Activated CD8-positive, alpha-beta memory T cell treated with anti-CD3 and anti-CD28 coated beads, Interleukin-2, amount 50 U/mL, for 1 hour (primary cell): Measurements from ENCODE around the gene EPHA3.

Source experiments
- DNase-seq: peaks from one replicate; pipeline ENCODE4 v3.0.0-alpha.2; 2020; ENCODE audit errors: extremely low read depth

Gene EPHA3

DNA sequence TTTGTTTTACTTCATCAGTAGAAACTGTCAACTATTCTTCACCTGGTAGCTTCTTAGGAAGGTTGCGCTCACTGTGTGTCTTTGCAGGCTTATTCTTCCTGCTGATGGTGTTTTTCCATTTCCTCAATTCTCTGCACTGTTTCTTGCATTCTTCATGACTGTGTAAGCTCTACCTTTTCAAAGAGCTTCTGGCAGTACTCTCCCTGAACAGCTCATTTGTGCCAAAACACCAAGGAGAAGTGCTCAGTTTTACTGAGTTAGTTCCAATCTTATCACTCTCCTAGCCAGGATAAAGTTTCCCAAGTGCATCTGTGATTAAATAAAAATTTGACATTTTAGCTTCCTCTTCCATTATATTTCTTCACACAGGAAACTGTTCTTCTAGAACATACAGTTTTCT, 339.8 kb downstream of the EPHA3 start:
- DNase-seq: no peak

DNA sequence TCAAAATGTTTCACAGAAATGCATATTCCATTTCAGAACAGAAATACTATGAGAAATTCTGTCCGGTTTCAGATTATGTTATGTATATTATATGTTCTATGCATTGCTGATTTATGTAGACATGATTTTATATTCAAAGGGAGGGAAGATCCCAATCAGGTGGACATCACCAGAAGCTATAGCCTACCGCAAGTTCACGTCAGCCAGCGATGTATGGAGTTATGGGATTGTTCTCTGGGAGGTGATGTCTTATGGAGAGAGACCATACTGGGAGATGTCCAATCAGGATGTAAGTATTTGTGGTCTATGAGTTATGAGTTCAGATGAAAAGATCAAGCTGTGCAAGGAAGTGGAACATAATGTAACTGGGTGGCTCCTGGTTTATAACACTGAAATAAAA, 341.7 kb downstream of the EPHA3 start:
- DNase-seq: no peak

DNA sequence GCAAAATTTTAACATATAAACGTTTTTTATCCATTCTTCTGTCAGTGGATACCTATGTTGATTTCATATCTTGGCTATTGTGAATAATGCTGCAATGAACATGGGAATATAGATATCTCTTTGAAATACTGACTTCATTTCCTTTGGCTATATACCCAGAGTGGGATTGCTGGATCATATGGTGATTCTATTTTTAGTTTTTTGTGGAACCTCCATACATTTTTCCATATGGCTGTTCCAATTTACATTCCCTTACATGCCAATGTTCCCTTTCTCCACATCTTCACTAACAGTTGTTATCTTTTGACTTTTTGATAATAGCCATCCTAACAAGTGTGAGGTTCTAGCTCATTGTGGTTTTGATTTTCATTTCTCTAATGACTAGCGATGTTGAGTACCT, 344.6 kb downstream of the EPHA3 start:
- DNase-seq: no peak

DNA sequence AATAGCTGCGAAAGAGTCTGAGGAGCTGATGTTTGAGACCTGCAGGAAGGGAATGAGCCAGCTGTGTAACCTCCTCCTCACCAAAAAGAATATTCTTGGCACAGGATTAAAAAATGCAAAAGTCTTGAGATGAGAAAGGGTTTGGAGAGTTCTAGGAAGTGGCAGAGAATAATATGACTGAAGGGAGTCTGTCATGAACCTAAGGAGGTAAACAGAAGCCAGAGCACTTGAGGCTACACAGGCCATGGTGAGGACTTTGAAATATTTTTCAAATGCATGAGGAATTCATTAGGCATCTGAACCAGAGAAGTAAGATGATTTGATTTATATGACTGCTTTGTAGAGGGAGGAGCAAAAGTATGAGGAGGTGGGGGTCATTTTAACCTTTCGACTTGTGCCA, 347.8 kb downstream of the EPHA3 start:
- DNase-seq: no peak

DNA sequence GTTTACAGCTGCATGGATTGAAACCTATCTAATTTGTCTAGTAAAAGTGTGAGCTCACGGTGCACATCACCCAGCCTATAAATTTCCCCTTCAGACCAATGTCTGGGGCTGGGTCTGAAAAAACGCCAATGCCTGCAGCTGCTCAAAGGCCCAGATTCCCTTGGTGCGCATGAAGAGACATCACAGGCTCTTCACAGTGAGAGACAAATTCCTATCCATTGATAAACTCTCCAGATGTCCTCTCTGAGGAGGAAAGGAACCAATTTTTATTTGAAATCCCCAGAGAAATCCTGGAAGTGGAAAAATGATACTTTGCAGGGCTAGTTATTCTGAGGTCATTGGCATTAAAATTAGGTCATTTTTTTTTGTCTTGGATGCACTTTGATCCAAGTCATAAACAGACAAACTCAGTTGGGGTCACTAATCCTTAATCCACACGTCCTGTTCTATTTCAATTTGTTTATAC, 360.5 kb downstream of the EPHA3 start:
- DNase-seq: no peak

DNA sequence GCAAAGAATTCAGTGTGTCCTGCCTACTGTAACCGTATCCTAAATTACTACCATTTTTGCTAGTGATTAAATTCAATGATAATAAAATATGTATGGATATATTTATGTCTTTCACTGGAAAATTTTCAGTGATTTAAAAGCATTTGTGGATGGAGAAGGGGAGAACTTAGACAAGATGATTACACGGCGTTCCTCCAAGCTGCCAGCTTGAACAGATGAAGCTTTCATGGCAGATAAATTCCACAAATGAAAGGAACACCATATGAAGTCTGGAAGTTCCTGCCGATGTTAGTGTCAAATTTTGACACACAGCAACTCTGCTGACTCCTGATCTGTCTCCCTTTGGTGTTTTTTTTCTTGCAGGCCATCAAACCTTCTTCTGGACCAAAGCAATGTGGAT, 364.7 kb downstream of the EPHA3 start:
- DNase-seq: no peak

DNA sequence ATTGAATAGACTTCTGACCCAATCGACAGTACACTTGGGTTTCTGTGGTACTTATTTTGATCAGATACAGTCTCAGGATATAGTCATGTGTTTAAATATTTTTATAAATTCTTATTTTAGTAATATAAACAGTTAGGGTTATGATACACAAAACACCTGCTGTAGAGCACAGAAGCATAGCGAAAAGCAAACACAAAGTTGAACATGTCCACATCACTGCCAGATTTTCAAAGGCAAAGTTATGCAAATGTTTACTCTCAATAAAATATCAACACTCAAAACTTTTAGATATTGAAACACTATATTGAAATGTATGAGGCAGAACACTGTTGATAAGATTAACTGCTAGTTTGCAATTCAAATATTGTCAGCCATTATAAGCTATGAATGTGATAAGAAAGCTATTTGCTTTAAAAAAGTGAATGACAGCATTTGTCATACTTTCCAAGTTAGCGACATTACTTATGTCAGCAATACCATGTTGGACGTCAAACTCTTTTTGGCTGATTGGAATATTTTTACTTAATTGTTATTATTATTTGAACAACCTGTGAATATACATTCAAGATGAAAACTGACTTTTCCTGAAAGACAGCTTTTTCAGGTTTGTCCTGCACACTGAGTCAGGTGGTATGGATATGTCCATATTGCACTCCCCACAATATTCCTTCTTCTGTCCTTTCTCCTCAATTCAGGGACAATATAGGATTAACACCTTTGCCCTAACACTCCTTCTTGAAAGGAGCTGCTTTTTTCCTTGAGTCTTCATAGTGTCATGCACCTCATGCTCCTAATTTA, 367.1 kb downstream of the EPHA3 start:
- DNase-seq: no peak

DNA sequence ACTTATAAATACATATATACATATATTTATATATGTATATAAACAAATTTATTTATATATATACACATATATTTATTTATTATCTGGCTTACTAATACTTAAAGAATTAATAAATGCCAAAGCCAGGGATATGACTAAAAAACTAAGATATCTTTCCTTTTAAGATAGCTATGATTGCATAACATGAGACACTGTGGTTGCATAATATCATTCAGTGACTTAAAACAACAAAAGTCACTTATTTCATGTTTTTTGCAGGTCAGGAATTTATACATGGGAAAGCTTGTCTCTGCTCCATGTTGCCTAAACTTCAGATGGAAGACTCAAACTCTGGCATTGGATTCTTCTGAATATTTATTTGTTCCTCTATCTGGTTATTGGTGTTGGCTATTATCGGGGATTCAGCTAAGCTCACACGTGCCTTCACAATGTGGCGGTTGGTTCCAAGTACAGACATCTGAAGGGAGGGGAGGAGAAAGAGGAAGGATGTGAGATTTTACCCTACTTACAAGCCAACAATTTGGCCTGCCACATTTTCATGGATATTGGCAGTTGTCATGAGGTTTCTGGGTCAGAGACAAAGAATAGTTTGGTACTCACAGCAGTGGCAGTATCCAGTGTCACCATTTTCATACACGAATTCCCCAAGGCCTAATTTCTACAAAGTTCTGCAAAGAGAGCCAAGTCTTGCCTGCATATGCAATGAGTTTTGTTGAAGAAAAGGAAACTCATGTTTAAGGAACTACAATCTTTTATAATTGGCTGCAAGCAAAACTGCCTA, 381.6 kb downstream of the EPHA3 start:
- no peak for DNase-seq

DNA sequence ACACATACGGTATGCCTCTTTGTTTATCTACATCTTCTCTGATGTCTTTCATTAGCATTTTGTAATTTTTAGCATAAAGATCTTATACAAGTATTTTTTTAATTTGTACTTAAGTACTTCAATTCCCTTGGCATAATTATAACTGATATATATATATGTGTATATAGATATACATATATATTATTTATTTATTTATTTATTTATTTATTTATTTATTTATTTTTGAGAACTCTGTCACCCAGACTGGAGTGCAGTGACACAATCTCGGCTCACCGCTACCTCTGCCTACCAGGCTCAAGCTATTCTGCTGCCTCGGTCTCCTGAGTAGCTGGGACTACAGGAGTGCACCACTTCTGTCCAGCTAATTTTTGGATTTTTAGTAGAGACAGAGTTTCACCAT, 382.7 kb downstream of the EPHA3 start:
- no peak for DNase-seq

DNA sequence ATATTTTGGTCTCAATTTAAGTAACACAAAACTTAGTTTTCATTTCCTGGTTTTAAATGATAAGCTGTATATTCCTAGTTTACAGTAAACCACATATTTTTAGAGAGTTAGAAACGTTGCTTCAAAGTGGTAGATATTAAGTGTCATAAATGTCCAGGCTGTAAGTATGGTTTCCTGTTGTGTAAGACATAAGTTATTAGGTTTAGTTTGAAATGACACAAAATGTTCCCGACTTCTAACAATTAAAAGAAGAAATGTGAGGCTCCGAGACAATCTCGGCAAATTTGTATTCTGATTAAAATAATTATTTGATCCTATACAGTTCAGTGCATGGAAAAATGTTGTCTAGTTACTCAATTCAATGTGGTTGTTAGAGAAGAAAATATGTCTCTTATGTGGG, 387.3 kb downstream of the EPHA3 start:
- no peak for DNase-seq

DNA sequence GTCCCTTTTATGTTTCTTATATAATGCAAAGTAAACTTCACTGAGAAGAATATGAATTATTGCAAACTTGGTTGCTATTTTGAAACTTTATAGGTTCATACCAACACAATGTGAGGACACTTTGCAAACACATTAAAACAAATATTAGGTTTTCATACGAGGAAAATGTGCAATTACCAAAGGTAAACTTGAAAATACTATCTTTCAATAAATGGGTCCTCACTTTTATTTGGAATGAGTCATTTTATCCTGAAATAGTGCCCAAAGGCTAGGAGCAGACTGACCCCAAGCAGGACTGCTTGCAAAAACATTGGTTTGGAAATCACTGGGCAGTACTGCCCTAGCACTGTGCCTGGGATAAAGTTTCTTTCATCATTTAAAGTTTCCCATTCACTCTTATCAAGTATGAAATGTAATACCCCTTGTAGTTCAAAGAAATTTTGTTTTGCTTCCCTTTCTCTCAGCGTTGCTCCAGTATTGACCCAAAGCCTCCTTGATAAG, 396.5 kb downstream of the EPHA3 start:
- DNase-seq: no peak

DNA sequence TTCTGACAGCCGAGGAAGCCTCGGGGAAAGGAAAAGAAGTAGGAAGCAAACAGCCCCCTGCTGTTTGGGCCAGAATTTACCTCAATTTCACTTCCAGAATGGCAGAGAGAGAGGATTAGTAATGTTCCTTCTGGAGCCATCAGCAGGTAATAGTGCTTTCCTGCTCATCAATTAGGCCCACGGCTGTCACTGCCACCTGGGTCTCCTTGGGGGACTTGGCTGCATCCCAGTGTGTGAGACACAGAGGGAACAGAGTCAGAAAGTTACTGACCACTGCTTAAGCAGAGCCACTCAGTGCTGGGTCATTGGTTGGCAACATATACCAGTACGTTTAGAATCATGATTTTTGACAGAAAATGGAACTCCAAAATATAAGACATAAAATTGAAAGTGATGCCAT, 397.0 kb downstream of the EPHA3 start:
- no peak for DNase-seq

DNA sequence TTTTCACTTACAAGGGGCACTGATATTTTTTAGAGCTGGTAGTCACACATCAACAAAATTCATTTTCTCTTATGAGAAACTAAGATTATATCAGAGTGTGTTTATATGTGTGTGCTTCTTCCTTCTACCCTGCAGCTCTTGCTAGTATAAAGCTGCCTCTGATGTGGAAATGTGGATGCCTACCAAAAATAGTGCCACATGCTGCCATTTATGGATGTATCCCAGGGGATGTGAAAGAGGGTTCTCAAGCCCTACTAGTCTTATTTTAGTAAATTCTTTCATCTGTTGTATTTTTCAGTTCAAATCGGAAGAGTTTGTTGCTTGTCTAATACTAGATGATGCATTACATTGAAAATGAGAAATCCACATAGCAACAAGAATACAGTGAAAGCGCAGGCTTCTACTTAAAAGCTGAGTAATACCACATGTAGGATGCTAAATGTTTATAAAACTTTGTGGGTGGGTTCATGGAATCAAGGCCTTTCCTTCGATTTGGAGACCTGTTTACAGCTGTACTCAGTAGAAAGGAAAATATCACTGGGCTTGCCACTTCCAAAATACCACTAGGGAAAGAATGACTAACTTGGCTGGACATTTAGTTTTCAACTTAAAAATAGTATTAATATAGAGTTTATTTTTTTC, 399.2 kb downstream of the EPHA3 start:
- no peak for DNase-seq

DNA sequence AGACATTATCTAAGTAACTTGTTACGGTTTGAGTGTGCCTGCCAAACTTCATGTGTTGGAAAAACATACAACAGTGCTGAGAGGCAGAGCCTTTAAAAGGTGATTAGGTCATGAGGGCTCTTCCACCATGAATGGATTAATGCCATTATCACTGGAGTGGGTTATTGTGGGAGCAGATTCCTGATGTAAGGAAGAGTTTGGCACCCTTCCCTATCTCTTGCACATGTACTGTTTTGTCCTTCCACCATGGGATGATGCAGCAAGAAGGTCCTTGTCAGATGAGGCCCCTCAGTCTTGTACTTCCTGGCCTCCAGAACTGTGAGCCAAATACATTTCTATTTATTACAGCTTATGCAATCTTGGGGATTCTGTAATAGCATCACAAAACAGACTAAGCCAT, 413.9 kb downstream of the EPHA3 start:
- DNase-seq: no peak

DNA sequence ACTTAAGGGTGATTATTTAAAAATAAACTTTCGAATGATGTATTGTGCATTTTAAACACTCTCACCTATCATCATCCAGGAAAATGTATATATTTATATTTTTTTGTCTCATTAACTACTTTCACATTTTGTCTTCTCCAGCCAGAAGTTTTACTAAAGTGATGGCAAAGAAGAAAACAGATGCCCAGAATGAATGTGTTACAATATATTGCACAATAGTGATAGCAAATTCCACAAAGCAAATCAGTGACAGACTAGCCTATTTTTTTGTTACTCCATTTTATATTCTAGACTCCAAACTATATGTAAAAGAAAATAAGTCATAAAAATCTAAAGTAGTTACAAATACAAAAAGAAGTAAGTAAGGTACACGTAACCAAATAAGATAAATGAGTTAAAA, 414.7 kb downstream of the EPHA3 start:
- no peak for DNase-seq

DNA sequence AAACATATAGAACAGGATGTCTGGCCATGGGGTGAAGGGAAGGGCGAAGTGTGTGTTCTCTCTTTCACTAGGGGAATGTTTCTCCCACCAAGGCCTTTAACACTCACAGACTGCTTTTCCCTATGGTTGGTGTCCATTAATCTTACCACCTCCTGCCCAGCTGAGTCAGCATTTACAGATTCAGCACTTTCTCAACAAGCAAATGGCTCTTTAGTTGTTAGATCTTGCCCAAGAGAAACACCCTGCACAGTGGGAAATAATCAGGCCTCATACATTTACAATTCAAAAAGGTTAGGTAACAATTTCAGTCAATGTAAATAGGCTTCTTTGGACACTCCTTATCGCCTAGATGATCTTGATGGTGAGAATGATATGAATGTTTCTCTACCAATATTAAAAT, 418.2 kb downstream of the EPHA3 start:
- no peak for DNase-seq

DNA sequence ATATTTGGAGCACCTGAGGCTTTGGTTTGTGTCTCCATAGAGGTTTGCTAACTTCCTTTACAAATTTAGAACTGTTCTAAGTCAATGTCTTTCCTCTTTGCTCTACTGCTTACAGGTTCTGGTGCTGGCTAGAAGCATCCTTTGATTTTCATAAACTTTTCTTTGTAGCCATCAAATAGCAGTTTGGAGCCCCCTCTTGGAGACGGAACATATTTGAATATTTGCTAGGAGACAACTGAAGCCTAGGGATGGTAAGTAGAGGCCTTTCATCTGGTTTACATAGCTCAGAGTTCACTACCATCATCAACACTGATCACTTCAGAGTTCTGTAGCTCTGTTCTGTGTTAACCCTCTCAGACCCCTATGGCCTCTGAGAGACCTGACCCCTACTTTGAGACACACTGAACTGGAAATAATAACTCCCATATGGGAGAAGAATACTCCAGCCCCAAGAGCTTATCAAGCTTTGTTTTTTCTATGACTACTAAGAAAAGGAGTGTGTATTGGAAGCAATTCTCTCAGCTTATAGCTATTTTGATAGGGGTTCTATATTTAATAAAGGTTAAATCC, 420.4 kb downstream of the EPHA3 start:
- no peak for DNase-seq
